HK-2 (cell line): Measurements from ENCODE around the gene ZNF394.

Source experiments
- DNase-seq: peaks from one replicate; pipeline ENCODE4 v3.0.0-alpha.2; 2018; ENCODE audit not compliant: unreplicated experiment

The ZNF394 gene

GRCh38 chr7:99449326-99449725 lies 50.8 kb downstream of the ZNF394 start:
- DNase-seq: no peak

DNA sequence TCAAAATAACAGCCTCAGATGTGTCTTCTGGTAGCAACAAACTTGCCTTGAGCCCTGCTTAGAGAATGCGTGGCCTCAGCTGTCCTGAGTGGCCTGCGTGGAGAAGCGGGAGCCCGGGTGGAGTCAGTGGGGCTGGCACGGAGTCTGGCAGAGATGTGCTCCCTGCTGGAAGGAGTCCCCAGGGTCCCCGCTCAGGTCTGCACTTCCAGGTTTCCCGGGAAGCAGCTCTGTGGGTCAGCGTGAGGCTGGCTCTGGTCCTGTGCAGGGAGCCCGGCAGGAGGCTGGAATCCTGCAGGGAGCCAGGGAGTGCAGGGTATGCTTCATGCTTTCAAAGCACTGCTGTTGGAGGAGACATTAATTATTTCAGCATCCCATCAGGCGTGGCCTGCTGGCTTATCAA lies 51.2 kb downstream of the ZNF394 start:
- no peak for DNase-seq

- DNase-seq: no peak
Observed at GRCh38 chr7:99447943-99448342, 52.1 kb downstream of the ZNF394 start.

- DNase-seq: no peak
Observed at GRCh38 chr7:99446096-99446495, 54.0 kb downstream of the ZNF394 start.
